Peyer's patch (tissue), 4 donors: ENCODE data around the gene TUBB3.

Source experiments
- CTCF ChIP-seq, 6 experiments: fragments of 450-650 bp in 4 of 6; fragments of 200-600 bp in 2 of 6; sonication (generic) in 1 of 6; IDR thresholded peaks; one replicate each; pipeline ENCODE4 v1.5.1; 2017 to 2019; ENCODE audit warnings: antibody characterized with exemption in 6 of 6, mild to moderate bottlenecking in 3 of 6, moderate library complexity in 1 of 6
- POLR2A ChIP-seq, 2 donors: fragments of 450-650 bp; IDR thresholded peaks; one replicate each; pipeline ENCODE4 v1.5.1; 2017; ENCODE audit warnings: antibody characterized with exemption in 2 of 2, mild to moderate bottlenecking in 2 of 2, moderate library complexity in 2 of 2

- TF ChIP-seq CTCF (IDR thresholded peaks at IDR 0.05) (peak; percentile 52 to 86 (median 80)), POLR2A (IDR thresholded peaks at IDR 0.05) (no peak)
These were observed 13.1 kb upstream of the TUBB3 start for GRCh38 chr16:89909777-89910716.
